Ovary (tissue), 9 donors: ENCODE results near the gene LMTK2. TPM values are rescaled to one million over a fixed set of nuclear protein-coding genes. Genes with fewer than 3 reads are reported as not detected.

Source experiments
- DNase-seq, 5 donors: peaks; one replicate each; pipeline ENCODE4 v3.0.0-alpha.2; 2019 to 2020
- H3K27ac ChIP-seq, 2 donors: fragments of 200-600 bp; one replicate each; pipeline versions ENCODE4 v1.5.1 to v1.8.0; 2019 to 2022
- H3K27me3 ChIP-seq: fragments of 200-600 bp; one replicate; pipeline ENCODE4 v1.8.0; 2022
- H3K36me3 ChIP-seq: fragments of 200-600 bp; sonication (generic); one replicate; pipeline ENCODE4 v1.5.1; 2019
- H3K4me1 ChIP-seq: one replicate; pipeline ENCODE4 v1.8.1; 2013; ENCODE audit warnings: mild to moderate bottlenecking, moderate library complexity; ENCODE audit not compliant: insufficient read depth
- H3K4me3 ChIP-seq: fragments of 200-600 bp; sonication (generic); one replicate; pipeline ENCODE4 v1.5.1; 2017
- H3K9me3 ChIP-seq, 2 donors: fragments of 200-600 bp in 1 of 2; sonication (generic) in 1 of 2; one replicate each; pipeline versions ENCODE4 v1.5.1 to v1.8.1; 2013 to 2019; ENCODE audit warnings: mild to moderate bottlenecking in 1 of 2, moderate library complexity in 1 of 2
- CTCF ChIP-seq, 3 donors: fragments of 450-650 bp in 2 of 3; fragments of 200-600 bp in 1 of 3; IDR thresholded peaks; one replicate each; pipeline versions ENCODE4 v1.5.1 to v1.8.0; 2016 to 2022; ENCODE audit warnings: antibody characterized with exemption in 3 of 3, mild to moderate bottlenecking in 1 of 3
- EP300 ChIP-seq: sonication (generic); formaldehyde crosslinking; IDR thresholded peaks from one replicate; pipeline ENCODE4 v1.6.1; 2017; ENCODE audit warnings: antibody characterized with exemption
- POLR2A ChIP-seq: fragments of 450-650 bp; IDR thresholded peaks from one replicate; pipeline ENCODE4 v1.6.1; 2017; ENCODE audit warnings: antibody characterized with exemption, mild to moderate bottlenecking, moderate library complexity
- WGBS, 3 donors: extraction: QIAGEN DNeasy Blood & Tissue Kit in 1 of 3; methylation state at CpG; one replicate each; pipeline versions ENCODE4 v1.1.5 to v1.1.7; 2013 to 2017; 5-methylcytosine and 5-hydroxymethylcytosine counted together
- intact Hi-C, 4 donors: fragments of 100-400 bp; cut with DNase I; formaldehyde crosslinking; loops; one replicate each; pipeline versions ENCODE4 v1.11.0 to v1.15.1; 2022 to 2023
- polyA plus RNA-seq, 2 donors: library from polyadenylated mRNA; stranded (reverse); fragments of 200-250 nt in 1 of 2; fragments of 350-450 nt in 1 of 2; fragmentation: Illumina TruSeq in 1 of 2; extraction: RNeasy Lipid Tissue Mini Kit (QIAGEN cat#74804) in 1 of 2; gene quantifications; one replicate each; pipeline ENCODE4 v1.2.3, GENCODE V29; 2013 to 2014
- total RNA-seq, 7 donors: library from RNA; depleted of rRNA in 2 of 7; stranded (reverse); fragments of >200 nt in 2 of 7; fragmentation: NEBNext Ultra II Directional in 3 of 7; extraction: Animal tissue kit (Norgen Biotek cat#: 25700) in 3 of 7; gene quantifications; one replicate each; pipeline versions ENCODE4 v1.1.0 to v1.2.4, GENCODE V29; 2016 to 2023
- donor health status: DM: no; HTN: no; CAD: no; lungs with moderate emphysema.
- donor health status: DM: no; HTN: no; CAD: no.
- donor health status: Bipolar disorder and iron deficiency.
- donor health status: DM: yes; HTN: yes; CAD: no.
- donor health status: DM: no; HTN: no; CAD: no.
- donor health status: DM: yes; HTN: yes; CAD: no.

The LMTK2 gene
- total and polyA plus RNA-seq, 9 donors = 4.4 to 17.1 (median 12.8) TPM

- Histone ChIP-seq H3K27me3 (no peaks in the 10 kb centered on the region), H3K4me3 (no peak overlapping the region), H3K4me1 (peaks cover 9% of the 10 kb centered on the region), H3K36me3 (no peaks in the 10 kb centered on the region), H3K9me3 (no peaks in the 10 kb centered on the region), H3K27ac (no peak overlapping the region)
- 96 to 97% (median 96%) methylated on average over 8 of the region's 8 CpGs for WGBS, 3 donors
- no peak for TF ChIP-seq CTCF (IDR thresholded peaks at IDR 0.05)
- TF ChIP-seq EP300 = no peak
- no peak for TF ChIP-seq POLR2A
- intact Hi-C loops = no loop called here
- DNase-seq = no peak
These were observed 21.7 kb downstream of the LMTK2 start for GRCh38 chr7:98128346-98128745.

- Histone ChIP-seq H3K36me3 (no peaks in the 10 kb centered on the region), H3K9me3 (no peaks in the 10 kb centered on the region), H3K4me1 (peaks cover 11% of the 10 kb centered on the region), H3K27ac (no peak overlapping the region), H3K27me3 (no peaks in the 10 kb centered on the region), H3K4me3 (no peak overlapping the region)
- intact Hi-C loops = no loop called here
- WGBS, 3 donors = 7 to 12% (median 11%) methylated on average over 4 of the region's 4 CpGs
- TF ChIP-seq POLR2A = no peak
- no peak for TF ChIP-seq EP300
- no peak for TF ChIP-seq CTCF (IDR thresholded peaks at IDR 0.05)
- no peak for DNase-seq
These were observed 24.3 kb downstream of the LMTK2 start for GRCh38 chr7:98130959-98131358.

- H3K36me3 ChIP-seq = no peaks in the 10 kb centered on the region
- TF ChIP-seq EP300 = no peak
- TF ChIP-seq CTCF (IDR thresholded peaks at IDR 0.05) = no peak
- TF ChIP-seq POLR2A = no peak
- H3K27me3 ChIP-seq = no peaks in the 10 kb centered on the region
- intact Hi-C loops = no loop called here
- WGBS, 3 donors = 79 to 90% (median 87%) methylated on average over 4 of the region's 4 CpGs
- no peak overlapping the region for H3K27ac ChIP-seq
- no peak for DNase-seq
- peaks cover 11% of the 10 kb centered on the region for H3K4me1 ChIP-seq
- H3K9me3 ChIP-seq = no peaks in the 10 kb centered on the region
- H3K4me3 ChIP-seq = no peak overlapping the region
These were observed 26.5 kb downstream of the LMTK2 start for GRCh38 chr7:98133181-98133580.

GRCh38 chr7:98133621-98134303 lies 27.1 kb downstream of the LMTK2 start:
- Histone ChIP-seq H3K36me3 (no peaks in the 10 kb centered on the region), H3K4me1 (peaks cover 11% of the 10 kb centered on the region), H3K4me3 (no peak overlapping the region), H3K27ac (no peak overlapping the region), H3K27me3 (no peaks in the 10 kb centered on the region), H3K9me3 (no peaks in the 10 kb centered on the region)
- intact Hi-C loops = no loop called here
- TF ChIP-seq EP300 (no peak), CTCF (IDR thresholded peaks at IDR 0.05) (no peak), POLR2A (no peak)
- 88 to 93% (median 92%) methylated on average over 4 of the region's 4 CpGs for WGBS, 3 donors
- no peak for DNase-seq
